GM19467 (cell line): Measurements from ENCODE around the gene KRTDAP.

Experiments used
- ATAC-seq: cut with Tn5 transposase; IDR thresholded peaks from one replicate; pipeline ENCODE4 v1.9.1; 2021; ENCODE audit warnings: mild to moderate bottlenecking, moderate library complexity; ENCODE audit not compliant: unreplicated experiment

KRTDAP gene

GRCh38 chr19:35513628-35514281 is 23.5 kb upstream of the KRTDAP start, which contains the start of gene DMKN:
Gene DMKN (minus strand): TSS chr19:35513649. CDS start chr19:35513475, 174 bp downstream.
- no peak for ATAC-seq

GRCh38 chr19:35512831-35513627 is 22.8 kb upstream of the KRTDAP start:
- no peak for ATAC-seq

DNA sequence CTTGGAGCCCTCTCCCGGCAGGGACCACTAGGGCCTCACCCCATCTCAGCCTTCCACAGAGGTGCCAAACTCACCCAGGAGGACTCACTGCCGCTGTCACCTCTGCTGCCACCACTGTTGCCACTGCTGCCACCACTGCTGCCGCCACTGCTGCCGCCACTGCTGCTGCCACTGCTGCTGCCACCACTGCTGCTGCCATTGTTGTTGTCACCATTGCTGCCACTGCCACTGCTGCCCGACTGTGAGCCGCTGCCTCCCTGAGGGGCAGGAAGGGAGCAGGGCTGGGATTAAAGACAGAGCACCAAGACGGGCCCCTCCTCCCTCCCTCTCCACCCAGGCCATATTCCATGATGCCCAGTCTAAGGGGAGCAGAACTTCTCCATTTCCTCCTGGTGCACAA is 21.1 kb upstream of the KRTDAP start:
- no peak for ATAC-seq

GRCh38 chr19:35510626-35510964 is 20.3 kb upstream of the KRTDAP start:
- ATAC-seq: no peak

GRCh38 chr19:35509861-35510625 is 19.8 kb upstream of the KRTDAP start:
- no peak for ATAC-seq

- ATAC-seq: no peak
These were observed 18.9 kb upstream of the KRTDAP start for GRCh38 chr19:35509018-35509652.

- ATAC-seq: no peak
These were observed 17.9 kb upstream of the KRTDAP start for GRCh38 chr19:35508129-35508528.

GRCh38 chr19:35507561-35507960 is 17.3 kb upstream of the KRTDAP start:
- no peak for ATAC-seq

- no peak for ATAC-seq
These were observed 15.7 kb upstream of the KRTDAP start for GRCh38 chr19:35506011-35506410.

- ATAC-seq: no peak
These were observed 12.5 kb upstream of the KRTDAP start for GRCh38 chr19:35502751-35503150.

DNA sequence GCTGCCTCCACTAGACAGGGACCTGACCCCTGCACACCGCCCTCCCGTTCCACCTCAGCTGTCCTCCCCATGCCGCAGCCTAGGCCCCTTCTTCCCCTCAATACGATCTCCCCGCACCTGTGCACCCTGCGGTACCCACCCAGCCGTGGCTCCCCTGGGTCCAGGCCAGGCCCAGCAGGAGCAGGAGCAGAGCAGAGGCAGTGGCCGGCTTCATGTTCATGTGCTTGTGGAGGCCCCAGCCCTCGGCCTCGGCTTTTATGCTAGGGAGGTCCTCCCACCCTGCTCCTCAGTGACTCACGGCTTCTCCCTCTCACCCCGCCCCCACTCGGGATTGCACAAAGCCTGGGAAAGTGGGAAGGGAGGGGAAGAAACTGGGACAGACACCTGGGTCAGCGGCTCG is 11.4 kb upstream of the KRTDAP start:
- no peak for ATAC-seq

GRCh38 chr19:35500611-35501010 is 10.3 kb upstream of the KRTDAP start:
- no peak for ATAC-seq

- no peak for ATAC-seq
These were observed 8.8 kb upstream of the KRTDAP start for GRCh38 chr19:35498984-35499527.

GRCh38 chr19:35498220-35498619 is 8.0 kb upstream of the KRTDAP start:
- ATAC-seq: no peak

GRCh38 chr19:35497406-35497805 is 7.1 kb upstream of the KRTDAP start:
- no peak for ATAC-seq

GRCh38 chr19:35495107-35496064 is 5.1 kb upstream of the KRTDAP start:
- no peak for ATAC-seq

GRCh38 chr19:35493971-35494370 is 3.7 kb upstream of the KRTDAP start:
- no peak for ATAC-seq

DNA sequence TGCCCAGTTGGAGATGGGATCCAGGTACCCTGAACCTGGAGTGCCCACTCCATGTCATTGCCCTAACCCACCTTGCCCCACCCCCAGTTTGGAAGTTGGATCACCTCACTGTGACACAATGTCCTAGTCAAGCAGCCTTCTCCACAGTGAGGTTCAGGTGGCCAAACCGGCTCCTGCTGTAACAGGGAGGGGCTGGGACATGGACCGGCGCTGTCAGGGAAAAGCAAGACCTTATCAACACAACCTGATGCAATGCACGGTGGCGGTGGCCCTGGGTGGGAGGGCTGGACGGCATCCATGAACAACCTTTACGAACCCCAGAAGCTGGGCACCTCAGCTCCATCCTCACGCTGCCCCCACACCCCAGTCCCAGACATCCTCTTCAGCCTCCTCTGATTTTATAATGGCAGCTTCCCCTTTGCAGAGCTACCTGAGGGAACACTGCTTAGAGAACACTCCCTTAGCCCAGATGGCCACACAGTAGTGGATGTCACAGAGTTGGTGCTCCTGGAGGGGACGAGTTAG is 1.6 kb upstream of the KRTDAP start:
- no peak for ATAC-seq

DNA sequence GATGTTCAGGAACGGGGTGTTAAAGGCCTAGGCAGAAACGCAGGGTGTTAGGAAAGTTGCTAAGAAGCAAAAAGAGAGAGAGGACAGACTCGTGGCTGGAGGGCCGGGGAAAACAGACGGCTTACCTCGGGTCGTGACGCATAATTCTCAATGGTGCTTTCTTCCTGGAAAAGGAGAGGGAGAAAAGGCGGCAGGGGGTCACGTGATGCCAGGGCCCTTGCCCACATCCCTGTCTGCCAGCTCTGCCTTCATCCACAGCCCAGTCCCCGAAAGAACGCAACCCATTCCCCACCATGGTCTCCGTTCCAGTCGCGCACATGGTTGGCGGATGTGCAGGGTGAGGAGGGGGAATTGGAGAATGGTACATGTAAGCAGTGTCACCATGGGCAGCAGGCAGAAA is 1.6 kb downstream of the KRTDAP start:
- ATAC-seq: no peak
